GM12892 (cell line): ENCODE measurements around the gene INSYN2B.

Experiments
- POLR2A ChIP-seq: IDR thresholded peaks from 2 replicates; pipeline ENCODE4 v1.6.1; 2011; ENCODE audit warnings: low read depth, low read length, control low read depth
- POLR2AphosphoS5 ChIP-seq: IDR thresholded peaks from 2 replicates; pipeline ENCODE4 v1.6.1; 2011; ENCODE audit warnings: low read depth, low read length, control low read depth
- TAF1 ChIP-seq: IDR thresholded peaks from 2 replicates; pipeline ENCODE4 v1.6.1; 2011; ENCODE audit warnings: low read depth, mild to moderate bottlenecking, control low read depth, low read length, borderline replicate concordance

GRCh38 chr5:169921949-169922348 is 58.3 kb downstream of the INSYN2B start:
- no peak for TF ChIP-seq POLR2AphosphoS5
- TF ChIP-seq POLR2A = no peak
- TF ChIP-seq TAF1 = no peak
